ENCODE results near the gene AADACL2. TPM values are rescaled to one million over a fixed set of nuclear protein-coding genes. Genes with fewer than 3 reads are reported as not detected.

The AADACL2 gene
- total and polyA plus RNA-seq, 7 experiments from 2014 or later, result not detected

DNA sequence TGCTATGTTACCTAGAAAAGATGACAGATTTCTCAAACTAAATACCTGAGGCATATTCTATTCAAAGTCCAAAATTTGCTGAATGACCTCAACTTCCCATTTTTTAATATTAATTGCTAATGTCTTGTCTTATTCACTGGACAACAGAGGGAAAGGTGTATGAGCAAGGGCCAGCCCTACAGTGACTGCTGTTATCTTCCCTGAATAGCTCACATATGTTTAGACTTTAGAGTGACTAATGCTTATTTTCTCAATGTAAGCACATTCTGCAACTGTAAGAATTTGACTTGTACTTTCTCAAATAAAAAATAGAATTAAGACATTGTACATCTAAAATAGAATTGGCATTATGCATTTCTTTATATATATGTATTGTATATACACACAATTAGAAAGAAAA is 26.5 kb upstream of the AADACL2 start:
- Histone ChIP-seq H3K27ac (ENCODE audit: low read depth, low read length) (no peak overlapping the region), H3K4me3 (ENCODE audit: low read length) (no peak overlapping the region), H3K4me1 (ENCODE audit: control insufficient read depth in 2 of 2, insufficient read depth in 2 of 2, low read length in 2 of 2) (no peaks in the 10 kb centered on the region), H3K9me3 (ENCODE audit: control insufficient read depth in 2 of 3, low read length in 3 of 3) (no peaks in the 10 kb centered on the region), H3K27me3 (ENCODE audit: control insufficient read depth in 2 of 2, insufficient read depth in 2 of 2, low read length in 2 of 2) (no peaks in the 10 kb centered on the region), H3K36me3 (ENCODE audit: control insufficient read depth in 2 of 3, insufficient read depth in 3 of 3, low read length in 3 of 3) (no peaks in the 10 kb centered on the region)
- CTCF ChIA-PET, result no interaction called here
- POLR2A ChIA-PET, result no interaction called here
- no peak for DNase-seq
- no peaks in the 10 kb centered on the region for H3K4me1 Mint-ChIP-seq
- no peak overlapping the region for H3K27ac Mint-ChIP-seq
- H3K4me3 Mint-ChIP-seq, result no peak overlapping the region
- peaks cover 0 to 6% (median 0%) of the 10 kb centered on the region in 5 donors for H3K36me3 Mint-ChIP-seq
- peaks cover 0 to 22% (median 7%) of the 10 kb centered on the region in 11 donors for H3K9me3 Mint-ChIP-seq
- peaks cover 0 to 22% (median 3%) of the 10 kb centered on the region in 5 donors for H3K27me3 Mint-ChIP-seq
- intact Hi-C loops (cut with micrococcal nuclease), result no loop called here
- no peak for ATAC-seq

DNA sequence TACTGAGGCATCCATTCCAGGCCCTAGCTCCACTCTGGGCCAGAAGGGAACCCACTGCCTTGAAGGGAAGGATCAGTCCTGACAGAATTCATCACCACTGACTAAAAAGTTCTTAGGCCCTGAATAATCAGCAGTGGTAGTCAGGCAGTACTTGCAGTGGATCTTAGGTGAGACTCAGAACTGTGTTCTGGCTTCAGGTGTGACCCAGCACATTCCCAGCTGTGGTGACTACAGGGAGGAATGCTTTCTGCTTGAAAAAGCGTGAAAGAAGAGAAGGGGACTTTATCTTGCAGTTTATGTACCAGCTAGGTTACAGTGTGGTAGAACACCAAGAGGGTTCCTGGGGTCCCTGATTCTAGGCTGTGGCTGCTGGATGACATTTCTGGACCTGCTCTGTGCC is 24.9 kb upstream of the AADACL2 start:
- POLR2A ChIA-PET, result no interaction called here
- Histone ChIP-seq H3K27ac (ENCODE audit: low read depth, low read length) (no peak overlapping the region), H3K4me1 (ENCODE audit: control insufficient read depth in 2 of 2, insufficient read depth in 2 of 2, low read length in 2 of 2) (no peaks in the 10 kb centered on the region), H3K9me3 (ENCODE audit: control insufficient read depth in 2 of 3, low read length in 3 of 3) (no peaks in the 10 kb centered on the region), H3K36me3 (ENCODE audit: control insufficient read depth in 2 of 3, insufficient read depth in 3 of 3, low read length in 3 of 3) (no peaks in the 10 kb centered on the region), H3K4me3 (ENCODE audit: low read length) (no peak overlapping the region), H3K27me3 (ENCODE audit: control insufficient read depth in 2 of 2, insufficient read depth in 2 of 2, low read length in 2 of 2) (no peaks in the 10 kb centered on the region)
- ATAC-seq, result no peak
- Mint-ChIP-seq H3K27me3 (peaks cover 0 to 22% (median 3%) of the 10 kb centered on the region in 5 donors), H3K4me3 (no peak overlapping the region), H3K4me1 (no peaks in the 10 kb centered on the region), H3K36me3 (peaks cover 0 to 14% (median 0%) of the 10 kb centered on the region in 5 donors), H3K9me3 (peaks cover 0 to 32% (median 9%) of the 10 kb centered on the region in 11 donors), H3K27ac (no peak overlapping the region)
- CTCF ChIA-PET, result no interaction called here
- intact Hi-C loops (cut with micrococcal nuclease), result no loop called here
- no peak for DNase-seq

DNA sequence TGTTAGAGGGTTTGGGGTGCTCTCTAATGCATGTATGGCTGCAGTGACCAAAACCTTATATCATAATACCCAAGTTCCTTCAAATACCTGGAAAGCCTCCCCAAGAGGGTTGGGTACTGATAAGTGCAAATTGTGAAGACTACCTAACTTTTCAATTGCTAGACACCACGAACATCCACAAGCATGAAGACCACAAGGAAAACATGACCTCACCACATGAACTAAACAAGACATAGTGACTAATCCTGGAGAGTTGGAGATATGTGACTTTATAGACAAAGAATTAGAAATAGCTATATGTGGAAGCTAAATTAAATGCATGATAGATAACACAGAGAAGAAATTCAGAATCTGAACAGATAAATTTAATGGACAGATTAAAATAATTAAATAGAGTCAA is 23.9 kb upstream of the AADACL2 start:
- no peaks in the 10 kb centered on the region for H3K4me1 Mint-ChIP-seq

DNA sequence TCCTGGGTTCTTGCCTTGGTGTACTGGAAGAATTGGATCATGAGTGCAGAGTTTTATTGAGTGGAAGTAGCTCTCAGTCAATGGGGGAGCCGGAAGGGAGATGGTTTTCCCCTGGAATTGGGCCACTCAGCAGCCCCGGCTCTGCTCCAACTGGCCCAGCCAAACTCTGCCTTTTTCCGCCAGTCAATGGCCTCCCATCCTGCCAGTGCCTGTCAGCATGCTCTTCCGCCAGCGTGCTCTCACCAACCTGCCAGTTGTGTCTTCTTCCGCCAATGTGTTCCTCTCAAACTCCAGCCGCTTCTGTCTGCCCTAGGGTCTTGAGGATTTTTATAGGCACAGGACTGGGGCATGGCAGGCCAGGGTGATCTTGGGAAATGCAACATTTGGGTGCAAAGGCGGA is 12.4 kb upstream of the AADACL2 start:
- no peaks in the 10 kb centered on the region for H3K36me3 ChIP-seq (ENCODE audit: control insufficient read depth in 2 of 3, insufficient read depth in 3 of 3, low read length in 3 of 3)
- no peak for DNase-seq
- no peaks in the 10 kb centered on the region for H3K36me3 Mint-ChIP-seq
- no peak overlapping the region for H3K4me3 ChIP-seq (ENCODE audit: low read length)
- H3K4me3 Mint-ChIP-seq, result no peak overlapping the region
- H3K4me1 Mint-ChIP-seq, result no peaks in the 10 kb centered on the region
- ChIA-PET POLR2A (no interaction called here), CTCF (no interaction called here)
- intact Hi-C loops (cut with micrococcal nuclease), result no loop called here
- H3K9me3 Mint-ChIP-seq, result peaks cover 0 to 8% (median 5%) of the 10 kb centered on the region in 11 donors
- peaks cover 0 to 13% (median 4%) of the 10 kb centered on the region in 5 donors for H3K27me3 Mint-ChIP-seq
- H3K9me3 ChIP-seq (ENCODE audit: control insufficient read depth in 2 of 3, low read length in 3 of 3), result no peaks in the 10 kb centered on the region
- H3K27me3 ChIP-seq (ENCODE audit: control insufficient read depth in 2 of 2, insufficient read depth in 2 of 2, low read length in 2 of 2), result no peaks in the 10 kb centered on the region
- H3K27ac Mint-ChIP-seq, result no peak overlapping the region
- ATAC-seq, result no peak
- no peaks in the 10 kb centered on the region for H3K4me1 ChIP-seq (ENCODE audit: control insufficient read depth in 2 of 2, insufficient read depth in 2 of 2, low read length in 2 of 2)
- no peak overlapping the region for H3K27ac ChIP-seq (ENCODE audit: low read depth, low read length)

More for the DNA sequence above, 23.9 kb upstream of the AADACL2 start:
- intact Hi-C loops (cut with micrococcal nuclease), result no loop called here
- no peak overlapping the region for H3K27ac Mint-ChIP-seq
- Histone ChIP-seq H3K27me3 (ENCODE audit: control insufficient read depth in 2 of 2, insufficient read depth in 2 of 2, low read length in 2 of 2) (no peaks in the 10 kb centered on the region), H3K4me1 (ENCODE audit: control insufficient read depth in 2 of 2, insufficient read depth in 2 of 2, low read length in 2 of 2) (no peaks in the 10 kb centered on the region), H3K9me3 (ENCODE audit: control insufficient read depth in 2 of 3, low read length in 3 of 3) (no peaks in the 10 kb centered on the region), H3K27ac (ENCODE audit: low read depth, low read length) (no peak overlapping the region), H3K4me3 (ENCODE audit: low read length) (no peak overlapping the region), H3K36me3 (ENCODE audit: control insufficient read depth in 2 of 3, insufficient read depth in 3 of 3, low read length in 3 of 3) (no peaks in the 10 kb centered on the region)
- ChIA-PET POLR2A (no interaction called here), CTCF (no interaction called here)
- peaks cover 0 to 33% (median 9%) of the 10 kb centered on the region in 11 donors for H3K9me3 Mint-ChIP-seq
- DNase-seq (no peak), ATAC-seq (no peak)
- H3K4me3 Mint-ChIP-seq, result no peak overlapping the region
- peaks cover 0 to 14% (median 0%) of the 10 kb centered on the region in 5 donors for H3K36me3 Mint-ChIP-seq
- H3K27me3 Mint-ChIP-seq, result peaks cover 0 to 17% (median 3%) of the 10 kb centered on the region in 5 donors

DNA sequence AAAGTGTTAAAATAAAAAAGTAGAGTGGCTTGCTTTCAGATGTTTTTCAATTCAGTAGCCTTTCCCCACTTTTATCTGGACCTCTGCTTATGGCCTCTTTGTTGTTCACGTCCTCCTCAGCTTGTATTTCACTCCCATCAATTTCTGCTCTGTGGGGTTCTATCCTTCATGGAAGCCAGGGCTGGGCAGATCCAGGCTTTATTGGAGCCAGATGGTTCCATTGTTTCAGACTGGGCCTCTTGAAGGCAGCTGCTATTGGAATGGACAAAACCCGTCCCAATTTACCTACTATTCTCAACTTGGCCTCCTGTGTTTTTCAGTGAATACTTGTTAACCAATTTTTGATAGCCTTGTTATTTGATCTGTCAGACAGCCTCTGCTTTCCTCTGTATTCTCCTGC is 10.9 kb upstream of the AADACL2 start:
- Histone ChIP-seq H3K36me3 (ENCODE audit: control insufficient read depth in 2 of 3, insufficient read depth in 3 of 3, low read length in 3 of 3) (no peaks in the 10 kb centered on the region), H3K27me3 (ENCODE audit: control insufficient read depth in 2 of 2, insufficient read depth in 2 of 2, low read length in 2 of 2) (no peaks in the 10 kb centered on the region), H3K4me1 (ENCODE audit: control insufficient read depth in 2 of 2, insufficient read depth in 2 of 2, low read length in 2 of 2) (no peaks in the 10 kb centered on the region), H3K9me3 (ENCODE audit: control insufficient read depth in 2 of 3, low read length in 3 of 3) (no peaks in the 10 kb centered on the region), H3K4me3 (ENCODE audit: low read length) (no peak overlapping the region), H3K27ac (ENCODE audit: low read depth, low read length) (no peak overlapping the region)
- H3K36me3 Mint-ChIP-seq, result no peaks in the 10 kb centered on the region
- intact Hi-C loops (cut with micrococcal nuclease), result no loop called here
- H3K9me3 Mint-ChIP-seq, result peaks cover 0 to 7% (median 5%) of the 10 kb centered on the region in 11 donors
- H3K4me3 Mint-ChIP-seq, result no peak overlapping the region
- H3K27ac Mint-ChIP-seq, result no peak overlapping the region
- CTCF ChIA-PET, result no interaction called here
- DNase-seq (no peak), ATAC-seq (no peak)
- H3K27me3 Mint-ChIP-seq, result peaks cover 0 to 19% (median 4%) of the 10 kb centered on the region in 5 donors
- H3K4me1 Mint-ChIP-seq, result no peaks in the 10 kb centered on the region
- POLR2A ChIA-PET, result no interaction called here

DNA sequence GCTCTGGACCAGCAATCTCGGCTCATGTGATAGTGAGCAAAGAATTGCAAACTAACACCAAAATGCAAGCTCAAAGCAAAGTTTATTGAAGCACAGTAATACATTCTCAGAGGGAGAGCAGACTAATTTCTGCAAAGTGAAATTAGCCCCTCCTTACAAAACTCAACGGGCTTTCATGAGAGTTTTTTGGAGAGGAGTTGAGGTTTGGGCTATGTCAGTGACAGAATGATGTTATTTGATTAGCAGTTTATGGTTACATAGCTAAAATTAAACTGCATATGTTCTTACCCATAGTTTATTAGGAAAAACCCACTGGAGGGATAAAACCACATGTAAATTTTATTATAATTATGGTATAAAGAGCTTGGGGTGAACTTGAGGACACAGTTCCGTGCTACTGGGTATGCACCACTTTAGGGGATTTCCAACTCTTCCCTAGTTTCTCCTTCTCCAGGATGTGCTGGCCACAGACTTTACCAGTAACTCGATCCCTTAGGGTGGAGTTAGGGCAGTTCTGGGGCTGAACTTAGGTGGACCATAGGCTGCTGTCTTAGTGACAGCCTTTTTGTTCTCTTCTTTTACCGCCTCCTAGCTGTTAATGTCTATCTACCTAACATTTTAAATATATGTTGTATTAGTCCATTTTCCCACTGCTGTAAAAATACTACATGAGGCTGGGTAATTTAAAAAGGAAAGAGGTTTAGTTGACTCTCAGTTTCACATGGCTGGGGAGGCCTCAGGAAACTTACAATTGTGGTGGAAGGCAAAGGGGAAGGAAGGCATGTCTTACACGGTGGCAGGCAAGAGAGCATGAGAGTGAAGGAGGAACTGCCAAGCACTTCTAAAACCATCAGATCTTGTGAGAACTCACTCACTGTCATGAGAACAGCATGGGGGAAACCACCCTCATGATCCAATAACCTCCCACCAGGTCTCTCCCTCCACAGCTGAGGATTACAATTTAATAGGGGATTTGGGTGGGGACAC is 8.9 kb upstream of the AADACL2 start:
- Histone ChIP-seq H3K9me3 (ENCODE audit: control insufficient read depth in 2 of 3, low read length in 3 of 3) (no peaks in the 10 kb centered on the region), H3K27me3 (ENCODE audit: control insufficient read depth in 2 of 2, insufficient read depth in 2 of 2, low read length in 2 of 2) (no peaks in the 10 kb centered on the region), H3K4me1 (ENCODE audit: control insufficient read depth in 2 of 2, insufficient read depth in 2 of 2, low read length in 2 of 2) (no peaks in the 10 kb centered on the region), H3K27ac (ENCODE audit: low read depth, low read length) (no peak overlapping the region), H3K36me3 (ENCODE audit: control insufficient read depth in 2 of 3, insufficient read depth in 3 of 3, low read length in 3 of 3) (no peaks in the 10 kb centered on the region), H3K4me3 (ENCODE audit: low read length) (no peak overlapping the region)
- ChIA-PET CTCF (no interaction called here), POLR2A (no interaction called here)
- no peaks in the 10 kb centered on the region for H3K4me1 Mint-ChIP-seq
- peaks cover 0 to 19% (median 4%) of the 10 kb centered on the region in 5 donors for H3K27me3 Mint-ChIP-seq
- H3K27ac Mint-ChIP-seq, result no peak overlapping the region
- H3K9me3 Mint-ChIP-seq, result peaks cover 0 to 8% (median 5%) of the 10 kb centered on the region in 11 donors
- ATAC-seq, result no peak
- H3K4me3 Mint-ChIP-seq, result no peak overlapping the region
- DNase-seq, result no peak
- intact Hi-C loops (cut with micrococcal nuclease), result no loop called here
- H3K36me3 Mint-ChIP-seq, result no peaks in the 10 kb centered on the region

DNA sequence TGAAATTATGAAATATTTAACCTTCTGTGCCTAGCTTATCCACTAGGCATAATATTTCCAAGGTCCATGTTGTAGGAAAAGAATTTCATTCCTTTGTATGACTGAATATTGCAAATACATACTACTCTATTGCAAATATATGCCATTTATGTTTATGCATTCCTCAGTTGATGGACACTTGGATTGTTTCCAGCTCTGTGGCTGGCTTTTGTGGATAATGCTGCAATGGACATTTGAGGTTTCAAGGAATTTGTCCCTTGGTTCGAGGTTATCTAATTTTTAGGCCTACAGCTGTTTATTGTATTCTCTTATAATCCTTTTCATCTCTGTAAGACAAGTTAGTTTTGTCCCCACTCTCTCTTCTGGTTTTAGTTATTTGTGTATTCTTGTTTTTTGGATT is 7.7 kb upstream of the AADACL2 start:
- ATAC-seq, result no peak
- H3K4me3 ChIP-seq (ENCODE audit: low read length), result no peak overlapping the region
- peaks cover 0 to 19% (median 4%) of the 10 kb centered on the region in 5 donors for H3K27me3 Mint-ChIP-seq
- no peak overlapping the region for H3K27ac ChIP-seq (ENCODE audit: low read depth, low read length)
- CTCF ChIA-PET, result no interaction called here
- POLR2A ChIA-PET, result no interaction called here
- no peaks in the 10 kb centered on the region for H3K4me1 Mint-ChIP-seq
- peaks cover 0 to 9% (median 5%) of the 10 kb centered on the region in 11 donors for H3K9me3 Mint-ChIP-seq
- H3K27ac Mint-ChIP-seq, result no peak overlapping the region
- H3K4me3 Mint-ChIP-seq, result no peak overlapping the region
- no peaks in the 10 kb centered on the region for H3K27me3 ChIP-seq (ENCODE audit: control insufficient read depth in 2 of 2, insufficient read depth in 2 of 2, low read length in 2 of 2)
- H3K36me3 ChIP-seq (ENCODE audit: control insufficient read depth in 2 of 3, insufficient read depth in 3 of 3, low read length in 3 of 3), result no peaks in the 10 kb centered on the region
- DNase-seq, result no peak
- intact Hi-C loops (cut with micrococcal nuclease), result no loop called here
- no peaks in the 10 kb centered on the region for H3K9me3 ChIP-seq (ENCODE audit: control insufficient read depth in 2 of 3, low read length in 3 of 3)
- no peaks in the 10 kb centered on the region for H3K36me3 Mint-ChIP-seq
- H3K4me1 ChIP-seq (ENCODE audit: control insufficient read depth in 2 of 2, insufficient read depth in 2 of 2, low read length in 2 of 2), result no peaks in the 10 kb centered on the region
